Measurements from ENCODE around the gene HCK.

DNA sequence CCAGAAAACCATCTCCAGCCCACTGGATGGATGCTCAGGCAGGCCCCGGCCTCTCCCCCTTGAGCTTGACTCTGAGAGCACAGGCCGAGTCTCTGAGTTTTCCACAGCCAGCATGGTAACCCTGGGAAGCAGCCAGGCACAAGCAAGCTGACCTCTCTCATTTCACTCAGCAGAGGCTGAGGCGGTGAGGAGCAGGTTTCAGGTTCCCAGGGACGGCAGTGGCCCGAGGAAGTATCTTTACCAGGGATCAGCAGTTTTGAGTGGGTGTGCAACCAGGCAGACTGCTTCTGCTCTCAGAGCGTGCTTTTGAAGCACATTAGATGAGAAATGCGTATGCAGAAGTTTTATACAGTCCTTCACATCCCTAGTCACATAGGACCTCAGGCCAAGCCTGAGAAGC, 12.6 kb downstream of the HCK start:
- no peak for TF ChIP-seq EZH2 (IDR thresholded peaks at IDR 0.05; ENCODE audit: insufficient read depth, poor library complexity, severe bottlenecking)
- TF ChIP-seq EZH2phosphoT487 (IDR thresholded peaks at IDR 0.05; ENCODE audit: insufficient read depth, low read depth), result no peak

All from GM23248 (cell line).